ENCODE measurements around the gene UBE2E2. TPM values are rescaled to one million over a fixed set of nuclear protein-coding genes. Genes with fewer than 3 reads are reported as not detected.

UBE2E2 gene
- total RNA-seq, 1 donor from 2014 or later = 91.0 TPM

DNA sequence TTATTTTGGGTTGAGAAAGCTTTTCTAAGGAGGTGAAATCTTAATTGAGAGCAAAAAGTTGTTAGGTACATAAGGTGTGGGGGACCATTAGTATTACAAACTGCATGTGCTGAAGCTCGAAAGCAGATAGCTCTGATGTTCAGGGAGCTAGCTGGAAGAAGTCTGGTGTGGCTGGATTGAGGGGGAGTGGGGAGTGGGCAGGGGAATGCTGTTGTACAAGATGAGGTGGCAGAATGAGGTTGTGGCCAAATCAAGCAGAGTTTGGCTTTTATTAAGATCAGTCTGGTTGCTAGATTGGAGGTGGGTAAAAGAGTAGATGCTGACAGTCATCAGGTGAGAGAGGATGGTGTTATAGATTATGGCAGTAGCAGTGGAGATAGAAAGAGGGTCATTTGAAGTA lies 32.1 kb downstream of the UBE2E2 start:
- ATAC-seq (no peak), DNase-seq (ENCODE audit: low spot score) (no peak)
- intact Hi-C loops (cut with DNase I) = no loop called here

GRCh38 chr3:23236890-23237289 lies 33.8 kb downstream of the UBE2E2 start:
- intact Hi-C loops (cut with DNase I) = no loop called here

GRCh38 chr3:23238156-23238555 lies 35.0 kb downstream of the UBE2E2 start:
- intact Hi-C loops (cut with DNase I) = no loop called here
- no peak for DNase-seq (ENCODE audit: low spot score)
- ATAC-seq = no peak

More at GRCh38 chr3:23236890-23237289, 33.8 kb downstream of the UBE2E2 start:
- no peak for ATAC-seq
- no peak for DNase-seq (ENCODE audit: low spot score)

- no peak for ATAC-seq
- intact Hi-C loops (cut with DNase I) = no loop called here
- DNase-seq (ENCODE audit: low spot score) = no peak
These were observed 35.5 kb downstream of the UBE2E2 start for GRCh38 chr3:23238578-23238977.

- DNase-seq (ENCODE audit: low spot score) = no peak
- intact Hi-C loops (cut with DNase I) = no loop called here
- peak; percentile 49 for ATAC-seq
These were observed 36.3 kb downstream of the UBE2E2 start for GRCh38 chr3:23239211-23240068.

GRCh38 chr3:23240171-23240785 lies 37.2 kb downstream of the UBE2E2 start:
- ATAC-seq = no peak
- intact Hi-C loops (cut with DNase I) = no loop called here
- no peak for DNase-seq (ENCODE audit: low spot score)

GRCh38 chr3:23241256-23241655 lies 38.1 kb downstream of the UBE2E2 start:
- DNase-seq (ENCODE audit: low spot score) = no peak
- ATAC-seq = no peak
- intact Hi-C loops (cut with DNase I) = no loop called here

- no peak for DNase-seq (ENCODE audit: low spot score)
These were observed 39.0 kb downstream of the UBE2E2 start for GRCh38 chr3:23242106-23242505.

GRCh38 chr3:23244324-23245041 lies 41.4 kb downstream of the UBE2E2 start:
- DNase-seq (ENCODE audit: low spot score) = no peak

More at GRCh38 chr3:23242106-23242505, 39.0 kb downstream of the UBE2E2 start:
- ATAC-seq = no peak
- intact Hi-C loops (cut with DNase I) = no loop called here

GRCh38 chr3:23246651-23247050 lies 43.5 kb downstream of the UBE2E2 start:
- no peak for DNase-seq (ENCODE audit: low spot score)
- ATAC-seq = no peak
- intact Hi-C loops (cut with DNase I) = no loop called here

More at GRCh38 chr3:23244324-23245041, 41.4 kb downstream of the UBE2E2 start:
- no peak for ATAC-seq
- intact Hi-C loops (cut with DNase I) = no loop called here

DNA sequence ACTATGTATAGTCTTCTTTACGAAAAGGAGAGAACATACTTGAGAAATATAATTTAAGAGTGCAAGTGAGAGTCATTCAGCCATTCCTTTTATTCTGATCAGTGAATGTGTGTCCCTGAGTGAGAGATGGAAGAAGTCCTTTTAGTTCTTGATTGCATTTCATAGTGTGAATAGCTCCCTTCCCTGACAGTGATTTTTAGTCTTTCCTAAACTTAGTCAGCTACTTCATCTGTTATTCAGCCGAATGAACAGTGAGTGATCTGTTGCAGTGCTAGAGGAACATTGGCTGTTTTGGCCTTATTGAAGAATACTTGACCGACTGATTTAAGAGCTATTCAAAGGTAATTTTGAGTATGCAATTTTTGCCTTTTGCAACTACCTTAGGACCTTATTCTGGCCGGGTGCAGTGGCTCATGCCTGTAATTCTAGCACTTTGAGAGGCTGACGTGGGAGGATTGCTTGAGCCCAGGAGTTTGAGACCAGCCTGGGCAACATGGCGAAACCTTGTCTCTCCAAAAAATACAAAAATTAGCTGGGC lies 45.5 kb downstream of the UBE2E2 start:
- ATAC-seq (no peak), DNase-seq (ENCODE audit: low spot score) (no peak)
- intact Hi-C loops (cut with DNase I) = no loop called here

- no peak for DNase-seq (ENCODE audit: low spot score)
- no peak for ATAC-seq
- intact Hi-C loops (cut with DNase I) = no loop called here
These were observed 46.8 kb downstream of the UBE2E2 start for GRCh38 chr3:23249961-23250360.

GRCh38 chr3:23252122-23252521 lies 49.0 kb downstream of the UBE2E2 start:
- DNase-seq (ENCODE audit: low spot score) = no peak
- intact Hi-C loops (cut with DNase I) = no loop called here
- no peak for ATAC-seq

GRCh38 chr3:23253214-23253613 lies 50.1 kb downstream of the UBE2E2 start:
- no peak for DNase-seq (ENCODE audit: low spot score)
- no peak for ATAC-seq
- intact Hi-C loops (cut with DNase I) = no loop called here

- ATAC-seq = no peak
- intact Hi-C loops (cut with DNase I) = no loop called here
These were observed 51.2 kb downstream of the UBE2E2 start for GRCh38 chr3:23254282-23254681.

GRCh38 chr3:23254835-23255234 lies 51.7 kb downstream of the UBE2E2 start:
- ATAC-seq = no peak
- intact Hi-C loops (cut with DNase I) = no loop called here

More at GRCh38 chr3:23254282-23254681, 51.2 kb downstream of the UBE2E2 start:
- DNase-seq (ENCODE audit: low spot score) = no peak

DNA sequence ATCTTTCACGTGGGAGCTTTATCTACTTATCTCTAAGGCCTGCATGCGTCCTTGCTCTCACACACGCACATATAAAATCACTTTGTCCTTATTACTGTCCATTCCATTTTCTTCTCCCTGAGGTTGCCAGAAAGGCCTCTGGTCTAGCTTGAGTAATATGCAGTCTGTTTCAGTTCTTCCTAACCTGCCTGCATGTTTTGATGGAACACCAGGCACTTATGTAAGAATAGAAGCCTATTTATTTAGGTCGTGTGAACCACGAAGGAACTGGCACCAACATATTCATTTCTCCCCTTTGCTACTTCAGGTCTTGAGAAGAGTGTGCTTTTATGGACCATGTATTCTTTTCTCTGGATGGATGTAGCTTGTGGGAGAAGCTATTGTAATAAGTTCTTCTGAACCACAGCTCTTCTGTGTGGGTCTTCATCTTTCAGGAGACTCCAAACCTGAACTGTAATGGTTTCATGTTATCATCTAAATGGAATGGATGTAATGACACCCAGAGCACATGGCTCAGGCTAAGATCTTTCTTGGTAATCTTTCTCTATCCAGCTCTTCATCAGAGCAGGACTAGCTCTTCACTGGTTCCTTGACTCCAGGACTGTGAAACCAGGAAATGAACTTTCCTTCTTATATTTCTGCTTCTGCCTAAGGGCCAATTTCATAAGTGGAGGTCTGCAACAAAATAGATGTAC lies 53.8 kb downstream of the UBE2E2 start:
- intact Hi-C loops (cut with DNase I) = no loop called here
- no peak for DNase-seq (ENCODE audit: low spot score)
- ATAC-seq = no peak

More at GRCh38 chr3:23254835-23255234, 51.7 kb downstream of the UBE2E2 start:
- no peak for DNase-seq (ENCODE audit: low spot score)

DNA sequence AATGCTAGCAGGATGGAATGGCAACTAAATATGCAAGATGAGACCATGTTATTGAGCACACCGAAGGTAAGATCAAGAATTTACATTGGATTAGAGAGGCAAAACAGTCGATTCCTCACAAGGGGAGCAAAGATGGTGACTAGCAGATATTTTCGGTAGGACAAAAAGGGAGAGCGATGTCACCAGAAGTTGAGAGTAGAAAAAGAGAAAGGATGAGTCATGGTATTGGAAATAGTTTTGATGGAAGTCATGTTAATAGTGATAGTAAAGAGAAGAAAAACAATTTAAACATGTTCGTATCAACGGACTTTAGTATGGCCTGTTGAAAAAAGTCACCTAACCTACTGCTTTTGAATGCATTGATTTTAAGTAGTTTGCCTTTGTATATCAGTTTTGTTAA lies 55.0 kb downstream of the UBE2E2 start:
- intact Hi-C loops (cut with DNase I) = no loop called here
- DNase-seq (ENCODE audit: low spot score) = no peak
- ATAC-seq = no peak

DNA sequence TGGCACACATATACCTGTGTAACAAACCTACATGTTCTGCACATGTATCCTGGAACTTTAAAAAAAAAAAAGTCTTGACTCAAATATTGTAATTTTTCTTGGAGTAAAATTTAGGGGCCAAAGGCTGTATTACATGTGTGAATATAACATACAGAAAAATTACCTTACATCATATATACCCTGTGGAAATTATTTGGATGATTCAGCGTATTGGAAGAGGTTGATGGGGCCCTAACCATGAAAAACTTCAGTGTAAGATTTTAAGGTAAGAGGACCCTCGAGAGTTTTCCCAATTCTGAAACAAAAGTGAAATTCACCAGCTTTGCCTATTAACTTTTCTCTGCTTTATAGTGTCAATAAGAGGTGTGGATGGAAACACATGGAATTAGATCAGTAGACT lies 56.4 kb downstream of the UBE2E2 start:
- DNase-seq (ENCODE audit: low spot score) (no peak), ATAC-seq (no peak)
- intact Hi-C loops (cut with DNase I) = no loop called here
